Natural killer cell (primary cell): ENCODE results near the gene PREX1. TPM values are rescaled to one million over a fixed set of nuclear protein-coding genes. Genes with fewer than 3 reads are reported as not detected.

Experiments
- ATAC-seq, 3 donors: fragments of 150-1000 bp in 2 of 3; fragments of 200-7000 bp in 1 of 3; cut with Tn5 transposase; 1 replicate in 1 of 3; 2 replicates in 2 of 3; pipeline ENCODE4 v1.10.0; 2021; ENCODE audit warnings: mild to moderate bottlenecking in 2 of 3, moderate library complexity in 2 of 3
- DNase-seq, 2 donors: peaks; one replicate each; pipeline versions ENCODE4 v3.0.0 to v3.0.0-alpha.2; 2013 to 2021; ENCODE audit warnings: mixed read lengths in 1 of 2
- H3K27ac ChIP-seq: one replicate; pipeline ENCODE4 v1.5.1; 2013; ENCODE audit warnings: mild to moderate bottlenecking, low read length
- H3K27me3 ChIP-seq: one replicate; pipeline ENCODE4 v1.6.1; 2013; ENCODE audit warnings: low read length; ENCODE audit not compliant: control insufficient read depth, insufficient read depth
- H3K36me3 ChIP-seq: one replicate; pipeline ENCODE4 v1.6.1; 2013; ENCODE audit warnings: low read length; ENCODE audit not compliant: control insufficient read depth, insufficient read depth
- H3K4me1 ChIP-seq: one replicate; pipeline ENCODE4 v1.6.1; 2013; ENCODE audit warnings: low read length; ENCODE audit not compliant: control insufficient read depth, insufficient read depth
- H3K4me3 ChIP-seq: one replicate; pipeline ENCODE4 v1.5.1; 2013; ENCODE audit warnings: low read length
- H3K9me3 ChIP-seq: one replicate; pipeline ENCODE4 v1.6.1; 2013; ENCODE audit warnings: low read length; ENCODE audit not compliant: control insufficient read depth, insufficient read depth
- H3K27ac Mint-ChIP-seq, 2 donors: one replicate each; pipeline ENCODE4 v1.8.0; 2022; ENCODE audit warnings: mild to moderate bottlenecking in 2 of 2, mixed read lengths in 2 of 2, moderate library complexity in 1 of 2
- H3K27me3 Mint-ChIP-seq, 2 donors: one replicate each; pipeline ENCODE4 v1.8.0; 2022; ENCODE audit warnings: low read depth in 2 of 2, mixed read lengths in 2 of 2
- H3K36me3 Mint-ChIP-seq: one replicate; pipeline ENCODE4 v1.8.0; 2022; ENCODE audit warnings: mixed read lengths
- H3K4me1 Mint-ChIP-seq, 2 donors: one replicate each; pipeline ENCODE4 v1.8.0; 2022; ENCODE audit warnings: mixed read lengths in 2 of 2
- H3K4me3 Mint-ChIP-seq: one replicate; pipeline ENCODE4 v1.8.0; 2022; ENCODE audit warnings: mild to moderate bottlenecking, moderate library complexity, mixed read lengths
- H3K9me3 Mint-ChIP-seq, 2 donors: one replicate each; pipeline ENCODE4 v1.8.0; 2022; ENCODE audit warnings: mixed read lengths in 2 of 2
- CTCF ChIP-seq: fragments of 200-600 bp; IDR thresholded peaks from one replicate; pipeline ENCODE4 v1.8.0; 2022; ENCODE audit warnings: antibody characterized with exemption
- WGBS: methylation state at CpG from one replicate; pipeline ENCODE4 v1.1.7; 2013; ENCODE audit warnings: missing lambda C conversion rate; ENCODE audit not compliant: insufficient coverage; 5-methylcytosine and 5-hydroxymethylcytosine counted together
- intact Hi-C: fragments of 100-400 bp; cut with micrococcal nuclease; formaldehyde crosslinking; loops from one replicate; pipeline ENCODE4 v1.14.2; 2022
- total RNA-seq, 4 donors: library from RNA; stranded (reverse); fragments of 120-200 nt in 1 of 4; gene quantifications; one replicate each; pipeline versions ENCODE4 v1.2.3 to v1.2.4, GENCODE V29; 2013 to 2022

Gene PREX1
- total RNA-seq, 3 donors from 2014 or later (not counting 1 experiment from before 2014, with no cell fraction given): 382 to 392 (median 389) TPM

GRCh38 chr20:48841196-48841874, 13.5 kb upstream of the PREX1 start:
- no peaks in the 10 kb centered on the region for H3K9me3 Mint-ChIP-seq
- no peak overlapping the region for H3K27ac Mint-ChIP-seq
- peaks cover 5 to 13% of the 10 kb centered on the region in 2 donors for H3K4me1 Mint-ChIP-seq
- H3K27me3 Mint-ChIP-seq: peaks cover 0 to 3% of the 10 kb centered on the region in 2 donors
- no peak for ATAC-seq
- TF ChIP-seq CTCF: no peak
- no peaks in the 10 kb centered on the region for H3K9me3 ChIP-seq
- no peaks in the 10 kb centered on the region for H3K36me3 ChIP-seq
- 92% methylated on average over 6 of the region's 7 CpGs for WGBS
- DNase-seq: no peak
- no peak overlapping the region for H3K4me3 Mint-ChIP-seq
- no peaks in the 10 kb centered on the region for H3K27me3 ChIP-seq
- no peak overlapping the region for H3K27ac ChIP-seq
- H3K4me3 ChIP-seq: no peak overlapping the region
- peaks cover under 1% of the 10 kb centered on the region for H3K4me1 ChIP-seq
- H3K36me3 Mint-ChIP-seq: no peaks in the 10 kb centered on the region
- intact Hi-C loops: no loop called here

- H3K27ac ChIP-seq: no peak overlapping the region
- intact Hi-C loops: no loop called here
Observed at GRCh38 chr20:48839154-48839917, 11.5 kb upstream of the PREX1 start.

GRCh38 chr20:48837014-48837413, 9.2 kb upstream of the PREX1 start:
- Histone ChIP-seq H3K4me1 (peaks cover 4% of the 10 kb centered on the region), H3K9me3 (no peaks in the 10 kb centered on the region), H3K27ac (no peak overlapping the region), H3K27me3 (no peaks in the 10 kb centered on the region), H3K36me3 (no peaks in the 10 kb centered on the region), H3K4me3 (no peak overlapping the region)
- no peak for TF ChIP-seq CTCF
- Mint-ChIP-seq H3K4me1 (peaks cover 5 to 9% of the 10 kb centered on the region in 2 donors), H3K27me3 (no peaks in the 10 kb centered on the region), H3K27ac (no peak overlapping the region), H3K9me3 (no peaks in the 10 kb centered on the region), H3K4me3 (no peak overlapping the region), H3K36me3 (no peaks in the 10 kb centered on the region)
- 56% methylated on average over 2 of the region's 3 CpGs for WGBS
- intact Hi-C loops: no loop called here
- ATAC-seq (no peak), DNase-seq (no peak)

More at GRCh38 chr20:48839154-48839917, 11.5 kb upstream of the PREX1 start:
- no peak for DNase-seq
- no peak for TF ChIP-seq CTCF
- H3K4me3 ChIP-seq: no peak overlapping the region
- no peaks in the 10 kb centered on the region for H3K9me3 Mint-ChIP-seq
- H3K36me3 ChIP-seq: no peaks in the 10 kb centered on the region
- no peaks in the 10 kb centered on the region for H3K27me3 ChIP-seq
- H3K4me1 Mint-ChIP-seq: peaks cover 5 to 13% of the 10 kb centered on the region in 2 donors
- H3K4me1 ChIP-seq: no peaks in the 10 kb centered on the region
- H3K9me3 ChIP-seq: no peaks in the 10 kb centered on the region
- H3K36me3 Mint-ChIP-seq: no peaks in the 10 kb centered on the region
- 85% methylated on average over 10 of the region's 11 CpGs for WGBS
- H3K4me3 Mint-ChIP-seq: no peak overlapping the region
- peaks cover 0 to 3% of the 10 kb centered on the region in 2 donors for H3K27me3 Mint-ChIP-seq
- H3K27ac Mint-ChIP-seq: no peak overlapping the region
- no peak for ATAC-seq
